Mesodermal cell (in vitro differentiated cells): ENCODE results near the gene P2RY6.
A peak's percentile ranks its signal among the peaks of the same experiment; 100 is the strongest.
"Not testable (repeated sequence)": the region's sequence is repeated elsewhere in the genome, so short reads cannot be mapped to it uniquely, and the experiment has no call there.

Experiments used
- H3K27ac ChIP-seq: 2 replicates; pipeline ENCODE4 v1.7.0; 2013; ENCODE audit warnings: mild to moderate bottlenecking, low read depth, low read length, moderate library complexity; ENCODE audit not compliant: severe bottlenecking
- H3K36me3 ChIP-seq: 2 replicates; pipeline ENCODE4 v1.7.1; 2013; ENCODE audit warnings: mild to moderate bottlenecking, low read length, moderate library complexity; ENCODE audit not compliant: control insufficient read depth, insufficient read depth
- H3K4me1 ChIP-seq: one replicate; pipeline ENCODE4 v1.7.1; 2013; ENCODE audit warnings: mild to moderate bottlenecking, low read length; ENCODE audit not compliant: insufficient read depth, control insufficient read depth, poor library complexity, severe bottlenecking
- H3K4me3 ChIP-seq: 2 replicates; pipeline ENCODE4 v1.7.0; 2013; ENCODE audit warnings: low read length, control low read depth, mild to moderate bottlenecking; ENCODE audit not compliant: insufficient read depth, poor library complexity, severe bottlenecking; ENCODE audit errors: extremely low read depth
- H3K9me3 ChIP-seq: 2 replicates; pipeline ENCODE4 v1.7.1; 2013; ENCODE audit warnings: mild to moderate bottlenecking, low read length, moderate library complexity; ENCODE audit not compliant: control insufficient read depth
- WGBS, 2 experiments: methylation state at CpG; one replicate each; pipeline ENCODE4 v1.1.5; 2013; ENCODE audit warnings: missing lambda C conversion rate in 2 of 2; ENCODE audit not compliant: insufficient coverage in 2 of 2; 5-methylcytosine and 5-hydroxymethylcytosine counted together

The P2RY6 gene

DNA sequence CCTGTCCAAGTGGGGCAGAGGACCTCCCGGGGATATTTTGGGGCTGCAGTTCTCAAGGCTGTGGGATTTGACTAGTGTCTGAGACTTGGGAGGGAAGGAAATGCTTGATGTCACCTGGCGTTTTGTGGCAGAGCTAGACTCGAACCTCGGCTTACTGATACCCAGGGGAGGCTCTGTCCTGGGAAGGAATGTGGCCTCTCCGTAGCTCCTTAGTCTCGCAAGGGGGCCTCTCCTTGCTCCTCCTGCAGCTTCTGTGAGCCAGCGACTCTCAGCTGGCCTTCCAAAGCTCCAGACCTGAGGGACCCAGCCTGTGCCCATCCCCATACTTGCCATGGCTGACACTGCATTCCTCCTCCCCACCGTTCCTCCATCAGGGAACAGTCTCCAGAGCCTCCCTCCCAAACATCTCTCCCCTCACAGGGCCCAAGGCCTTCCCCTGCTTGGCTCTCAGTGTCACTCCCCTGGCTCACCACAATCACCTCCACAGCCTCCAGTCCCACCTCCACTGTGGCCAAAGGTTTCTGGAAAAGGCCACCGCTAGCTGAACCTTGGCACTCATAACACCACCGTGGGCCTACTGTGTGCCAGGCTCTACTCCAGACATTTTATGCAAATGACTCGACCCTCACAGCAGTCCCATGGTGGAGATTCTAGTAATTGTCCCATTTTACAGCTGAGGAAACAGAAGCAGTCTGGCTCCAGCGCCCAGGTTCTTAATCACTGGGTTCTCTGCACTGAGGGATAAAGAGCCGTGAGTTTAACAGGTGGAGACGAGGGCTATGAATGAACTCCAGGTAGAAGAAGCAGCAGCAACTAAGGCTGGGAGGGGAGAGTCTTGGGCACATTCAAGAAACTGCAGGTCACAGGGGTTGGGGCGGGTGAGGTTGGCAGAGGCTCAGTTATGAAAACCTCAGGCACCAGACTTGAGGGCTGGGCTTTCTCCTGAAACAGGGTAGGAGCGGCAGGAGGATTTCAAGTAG, 42.0 kb upstream of the P2RY6 start:
- H3K9me3 ChIP-seq: no peaks in the 10 kb centered on the region
- no peak overlapping the region for H3K4me3 ChIP-seq
- H3K4me1 ChIP-seq: peaks cover 14% of the 10 kb centered on the region
- WGBS, 2 experiments: 85 to 89% methylated on average over 13 to 14 of the region's 16 CpGs
- H3K36me3 ChIP-seq: no peaks in the 10 kb centered on the region
- H3K27ac ChIP-seq: peak overlapping the region; percentile 16

DNA sequence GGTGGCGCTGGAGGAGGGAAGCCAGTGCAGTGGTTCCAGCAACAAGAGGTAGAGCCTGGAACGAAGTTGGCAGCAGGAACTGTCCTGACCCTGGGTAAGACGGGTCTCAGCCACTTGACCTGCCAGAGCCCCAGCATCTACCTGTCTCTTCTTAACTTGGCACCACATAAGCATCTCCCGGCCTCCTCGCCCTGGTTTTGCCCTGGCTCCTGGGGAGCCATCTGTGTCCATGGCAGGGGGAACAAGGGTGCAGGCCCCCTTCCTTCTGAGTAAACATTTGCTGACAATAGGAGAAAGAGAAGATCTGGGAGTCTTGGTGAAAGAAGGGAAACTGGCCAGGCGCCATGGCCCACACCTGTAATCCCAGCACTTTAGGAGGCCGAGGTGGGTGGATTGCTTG, 41.2 kb upstream of the P2RY6 start:
- Histone ChIP-seq H3K9me3 (no peaks in the 10 kb centered on the region), H3K36me3 (no peaks in the 10 kb centered on the region), H3K4me3 (no peak overlapping the region), H3K27ac (no peak overlapping the region), H3K4me1 (peaks cover 14% of the 10 kb centered on the region)
- WGBS, 2 experiments: 91 to 100% methylated on average over 2 to 6 of the region's 7 CpGs

DNA sequence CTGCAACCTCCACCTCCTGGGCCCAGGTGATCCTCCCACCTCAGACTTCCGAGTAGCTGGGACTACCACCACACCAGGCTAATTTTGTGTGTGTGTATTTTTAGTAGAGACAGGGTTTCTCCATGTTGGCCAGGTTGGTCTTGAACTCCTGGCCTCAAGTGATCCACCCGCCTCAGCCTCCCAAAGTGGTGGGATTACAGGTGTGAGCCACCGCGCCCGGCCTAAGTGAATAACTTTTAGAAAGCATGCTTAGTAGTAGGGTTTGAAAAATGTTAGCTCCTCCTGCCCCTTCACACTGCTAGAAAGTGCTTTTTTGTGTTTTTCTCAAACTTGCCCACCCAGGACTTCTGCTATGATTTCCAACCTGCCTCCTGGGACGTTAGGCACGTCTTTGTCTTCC, 39.7 kb upstream of the P2RY6 start:
- not testable (repeated sequence) for H3K36me3 ChIP-seq, H3K4me3 ChIP-seq, H3K9me3 ChIP-seq, H3K27ac ChIP-seq
- WGBS, 2 experiments: 84 to 93% methylated on average over 4 of the region's 7 CpGs
- H3K4me1 ChIP-seq: peaks cover 14% of the 10 kb centered on the region

DNA sequence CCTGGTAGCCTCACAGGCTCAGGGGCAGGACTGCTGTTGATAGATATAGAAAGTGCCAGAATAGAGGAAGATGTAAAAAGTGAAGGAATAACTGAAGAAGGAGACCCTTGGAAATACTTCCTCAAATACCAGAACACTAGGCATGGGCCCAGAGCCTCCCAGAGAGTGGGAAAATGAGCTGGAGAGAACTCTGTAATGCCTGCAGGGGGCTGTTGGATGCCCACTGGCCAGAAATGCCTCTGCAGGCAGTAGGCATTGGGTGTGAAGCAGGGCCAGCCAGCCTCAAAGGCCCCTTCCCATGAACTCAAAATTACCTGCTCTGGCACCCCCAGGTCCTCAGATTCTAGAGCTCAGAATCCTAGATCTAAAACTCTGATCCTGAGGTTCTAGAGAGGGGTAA, 38.9 kb upstream of the P2RY6 start:
- Histone ChIP-seq H3K27ac (no peak overlapping the region), H3K4me3 (no peak overlapping the region), H3K36me3 (no peaks in the 10 kb centered on the region), H3K9me3 (no peaks in the 10 kb centered on the region), H3K4me1 (peaks cover 15% of the 10 kb centered on the region)

DNA sequence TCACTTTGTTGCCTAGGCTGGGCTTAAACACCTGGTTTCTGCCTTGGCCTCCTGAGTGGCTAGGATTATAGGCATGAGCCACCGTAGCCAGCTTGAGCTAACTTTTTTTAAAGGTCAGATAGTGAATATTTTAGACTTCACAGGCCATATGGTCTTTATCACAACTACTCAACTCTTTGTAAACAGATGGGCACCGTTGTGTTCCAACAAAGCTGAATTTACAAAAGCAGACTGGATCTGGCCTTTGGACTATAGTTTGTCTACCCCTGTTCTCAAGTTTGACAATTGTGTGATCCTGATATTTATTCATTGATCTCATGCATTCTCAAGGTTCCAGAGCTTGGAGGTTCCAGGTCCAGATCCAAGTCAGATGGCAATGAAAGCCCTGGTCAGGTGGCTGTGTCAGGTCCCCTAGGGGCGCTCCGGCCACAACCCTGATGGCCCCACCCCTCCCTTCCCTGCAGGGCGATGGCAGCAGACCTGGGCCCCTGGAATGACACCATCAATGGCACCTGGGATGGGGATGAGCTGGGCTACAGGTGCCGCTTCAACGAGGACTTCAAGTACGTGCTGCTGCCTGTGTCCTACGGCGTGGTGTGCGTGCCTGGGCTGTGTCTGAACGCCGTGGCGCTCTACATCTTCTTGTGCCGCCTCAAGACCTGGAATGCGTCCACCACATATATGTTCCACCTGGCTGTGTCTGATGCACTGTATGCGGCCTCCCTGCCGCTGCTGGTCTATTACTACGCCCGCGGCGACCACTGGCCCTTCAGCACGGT, 38.3 kb upstream of the P2RY6 start:
- Histone ChIP-seq H3K4me3 (no peak overlapping the region), H3K27ac (no peak overlapping the region), H3K36me3 (no peaks in the 10 kb centered on the region), H3K9me3 (no peaks in the 10 kb centered on the region), H3K4me1 (peaks cover 17% of the 10 kb centered on the region)
- WGBS, 2 experiments: 96 to 98% methylated on average over 20 to 22 of the region's 23 CpGs

DNA sequence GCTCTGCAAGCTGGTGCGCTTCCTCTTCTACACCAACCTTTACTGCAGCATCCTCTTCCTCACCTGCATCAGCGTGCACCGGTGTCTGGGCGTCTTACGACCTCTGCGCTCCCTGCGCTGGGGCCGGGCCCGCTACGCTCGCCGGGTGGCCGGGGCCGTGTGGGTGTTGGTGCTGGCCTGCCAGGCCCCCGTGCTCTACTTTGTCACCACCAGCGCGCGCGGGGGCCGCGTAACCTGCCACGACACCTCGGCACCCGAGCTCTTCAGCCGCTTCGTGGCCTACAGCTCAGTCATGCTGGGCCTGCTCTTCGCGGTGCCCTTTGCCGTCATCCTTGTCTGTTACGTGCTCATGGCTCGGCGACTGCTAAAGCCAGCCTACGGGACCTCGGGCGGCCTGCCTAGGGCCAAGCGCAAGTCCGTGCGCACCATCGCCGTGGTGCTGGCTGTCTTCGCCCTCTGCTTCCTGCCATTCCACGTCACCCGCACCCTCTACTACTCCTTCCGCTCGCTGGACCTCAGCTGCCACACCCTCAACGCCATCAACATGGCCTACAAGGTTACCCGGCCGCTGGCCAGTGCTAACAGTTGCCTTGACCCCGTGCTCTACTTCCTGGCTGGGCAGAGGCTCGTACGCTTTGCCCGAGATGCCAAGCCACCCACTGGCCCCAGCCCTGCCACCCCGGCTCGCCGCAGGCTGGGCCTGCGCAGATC, 37.5 kb upstream of the P2RY6 start:
- Histone ChIP-seq H3K27ac (no peak overlapping the region), H3K36me3 (no peaks in the 10 kb centered on the region), H3K4me1 (peaks cover 10% of the 10 kb centered on the region), H3K9me3 (no peaks in the 10 kb centered on the region), H3K4me3 (no peak overlapping the region)
- WGBS, 2 experiments: 95 to 96% methylated on average over 48 to 53 of the region's 56 CpGs

DNA sequence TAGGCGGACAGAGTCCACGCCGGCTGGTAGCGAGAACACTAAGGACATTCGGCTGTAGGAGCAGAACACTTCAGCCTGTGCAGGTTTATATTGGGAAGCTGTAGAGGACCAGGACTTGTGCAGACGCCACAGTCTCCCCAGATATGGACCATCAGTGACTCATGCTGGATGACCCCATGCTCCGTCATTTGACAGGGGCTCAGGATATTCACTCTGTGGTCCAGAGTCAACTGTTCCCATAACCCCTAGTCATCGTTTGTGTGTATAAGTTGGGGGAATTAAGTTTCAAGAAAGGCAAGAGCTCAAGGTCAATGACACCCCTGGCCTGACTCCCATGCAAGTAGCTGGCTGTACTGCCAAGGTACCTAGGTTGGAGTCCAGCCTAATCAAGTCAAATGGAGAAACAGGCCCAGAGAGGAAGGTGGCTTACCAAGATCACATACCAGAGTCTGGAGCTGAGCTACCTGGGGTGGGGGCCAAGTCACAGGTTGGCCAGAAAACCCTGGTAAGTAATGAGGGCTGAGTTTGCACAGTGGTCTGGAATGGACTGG, 36.8 kb upstream of the P2RY6 start:
- WGBS, 2 experiments: 94 to 95% methylated on average over 6 to 8 of the region's 8 CpGs
- no peak overlapping the region for H3K27ac ChIP-seq
- H3K36me3 ChIP-seq: no peaks in the 10 kb centered on the region
- no peaks in the 10 kb centered on the region for H3K9me3 ChIP-seq
- H3K4me1 ChIP-seq: peaks cover 4% of the 10 kb centered on the region
- H3K4me3 ChIP-seq: no peak overlapping the region

DNA sequence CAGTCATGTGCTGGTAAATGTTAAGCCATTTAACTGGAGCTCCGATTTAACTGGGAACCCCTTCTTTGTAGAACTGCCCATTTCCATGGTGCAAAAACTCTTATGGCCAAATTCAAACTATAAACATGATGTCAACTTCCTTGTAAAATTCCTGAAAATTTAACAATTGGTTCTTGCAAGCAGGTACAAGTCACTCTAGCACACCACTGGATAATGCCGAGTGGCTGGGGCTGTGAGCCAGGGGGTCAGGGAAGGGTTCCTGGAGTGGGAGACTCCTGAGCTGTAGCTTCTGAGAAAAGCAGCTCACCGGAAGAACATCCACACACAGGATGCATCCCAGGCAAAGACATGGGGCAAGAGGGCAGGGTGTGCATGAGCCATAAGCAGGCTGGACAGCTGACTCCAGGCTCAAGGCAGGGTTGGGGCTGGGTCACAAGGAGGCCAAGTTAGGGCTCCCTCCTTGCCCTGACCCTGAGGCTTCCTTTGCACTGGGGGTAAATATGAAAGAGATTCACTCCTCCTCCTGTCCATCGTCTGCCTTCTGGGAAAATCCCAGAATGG, 35.9 kb upstream of the P2RY6 start:
- Histone ChIP-seq H3K36me3 (no peaks in the 10 kb centered on the region), H3K4me1 (peaks cover 4% of the 10 kb centered on the region)

DNA sequence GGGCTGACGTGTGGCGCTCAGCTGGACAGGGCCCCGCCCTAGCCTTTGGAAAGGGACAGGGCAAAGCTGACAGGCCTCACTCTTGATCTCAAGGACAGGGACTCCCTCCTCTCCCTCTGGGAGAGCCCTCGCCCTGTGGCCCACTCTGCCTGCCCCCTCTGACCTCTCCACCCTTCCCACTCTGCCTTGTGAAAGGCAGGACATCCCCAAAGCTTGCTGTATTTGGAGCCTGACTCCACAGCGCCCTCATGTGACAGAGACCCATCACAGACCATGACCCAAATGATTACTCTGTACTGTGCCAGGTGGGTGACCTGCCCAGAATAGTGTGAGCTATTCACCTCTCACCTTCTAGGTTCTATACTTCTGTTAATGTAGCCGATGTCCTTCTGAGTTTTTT, 35.3 kb upstream of the P2RY6 start:
- Histone ChIP-seq H3K27ac (no peak overlapping the region), H3K36me3 (no peaks in the 10 kb centered on the region), H3K4me3 (no peak overlapping the region), H3K9me3 (no peaks in the 10 kb centered on the region), H3K4me1 (peaks cover 4% of the 10 kb centered on the region)
- 48 to 53% methylated on average over 5 to 6 of the region's 6 CpGs for WGBS, 2 experiments

More for the DNA sequence above, 35.9 kb upstream of the P2RY6 start:
- 100% methylated on average over 1 to 3 of the region's 4 CpGs for WGBS, 2 experiments
- Histone ChIP-seq H3K9me3 (no peaks in the 10 kb centered on the region), H3K4me3 (no peak overlapping the region), H3K27ac (no peak overlapping the region)
